ENCODE data around the gene CXCL9.
A peak's percentile ranks its signal among the peaks of the same experiment; 100 is the strongest.
"Not testable (repeated sequence)": the region's sequence is repeated elsewhere in the genome, so short reads cannot be mapped to it uniquely, and the experiment has no call there.

Gene CXCL9

DNA sequence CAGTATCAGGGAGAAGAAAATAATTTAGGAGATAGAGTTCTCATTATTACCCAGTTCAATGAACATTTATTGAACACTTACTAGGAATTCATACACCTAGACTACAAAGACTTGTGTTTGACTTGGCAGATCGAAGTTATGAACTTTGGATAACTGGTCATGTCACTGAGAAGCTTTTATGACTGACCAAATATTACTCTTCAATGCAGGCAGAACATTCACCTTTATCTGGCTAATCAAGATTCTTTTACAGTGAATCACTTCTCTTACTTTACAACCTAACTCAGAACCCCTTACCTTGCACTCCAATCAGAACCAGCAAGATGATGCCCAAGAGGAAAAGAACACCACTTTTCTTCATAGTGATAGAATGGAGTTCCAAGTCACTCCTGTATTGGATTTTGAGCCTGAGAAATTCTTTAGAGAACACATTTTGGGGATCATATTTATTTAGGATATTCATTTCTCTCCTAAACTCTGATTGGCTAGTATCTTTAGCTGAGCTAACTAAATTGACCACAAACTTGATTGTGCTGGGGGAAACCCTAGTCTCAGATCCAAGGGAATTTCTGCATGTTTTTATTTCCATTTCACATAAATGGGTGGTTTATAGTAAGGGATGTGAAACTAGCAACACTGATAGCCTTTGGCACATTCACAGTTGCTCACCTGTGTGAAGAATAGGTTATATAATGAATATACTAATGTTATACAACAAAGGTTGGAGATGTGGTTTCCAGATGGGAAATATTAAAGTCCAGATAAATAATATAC, at the start of gene CXCL9:
Gene CXCL9 (minus strand): TSS at position 421 of the 774 bp plus-strand sequence. CDS start 60 bp downstream, at position 361.
- no peak for DNase-seq

DNA sequence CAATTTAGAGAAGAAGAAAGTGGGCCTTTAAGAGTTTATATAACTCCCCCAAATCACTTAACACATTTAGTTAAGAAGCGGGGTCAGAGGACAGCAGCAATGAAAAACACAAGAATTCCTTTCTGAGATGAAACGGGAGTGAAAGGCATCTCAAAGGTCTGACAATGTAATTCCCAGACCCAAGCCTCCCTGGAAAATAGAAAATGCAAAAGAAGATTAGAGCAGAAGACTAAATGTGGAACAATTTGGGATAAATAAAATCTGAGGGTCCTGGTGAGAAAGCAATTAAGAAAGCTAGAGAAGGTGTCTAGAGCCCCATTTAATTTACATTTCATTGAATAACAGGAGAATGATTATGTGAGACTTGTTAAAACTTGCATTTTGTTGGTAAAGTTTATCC, 48.1 kb upstream of the CXCL9 start:
- no peak for DNase-seq

- no peak for DNase-seq
Observed at GRCh38 chr4:76055016-76055415, 47.7 kb upstream of the CXCL9 start.

- DNase-seq, result no peak
Observed at GRCh38 chr4:76053730-76054129, 46.4 kb upstream of the CXCL9 start.

GRCh38 chr4:76050560-76051050, 43.3 kb upstream of the CXCL9 start:
- DNase-seq, result not testable (repeated sequence)

GRCh38 chr4:76049860-76050416, 42.6 kb upstream of the CXCL9 start:
- not testable (repeated sequence) for DNase-seq

- DNase-seq, result not testable (repeated sequence)
Observed at GRCh38 chr4:76044686-76045085, 37.4 kb upstream of the CXCL9 start.

- not testable (repeated sequence) for DNase-seq
Observed at GRCh38 chr4:76043306-76043705, 36.0 kb upstream of the CXCL9 start.

DNA sequence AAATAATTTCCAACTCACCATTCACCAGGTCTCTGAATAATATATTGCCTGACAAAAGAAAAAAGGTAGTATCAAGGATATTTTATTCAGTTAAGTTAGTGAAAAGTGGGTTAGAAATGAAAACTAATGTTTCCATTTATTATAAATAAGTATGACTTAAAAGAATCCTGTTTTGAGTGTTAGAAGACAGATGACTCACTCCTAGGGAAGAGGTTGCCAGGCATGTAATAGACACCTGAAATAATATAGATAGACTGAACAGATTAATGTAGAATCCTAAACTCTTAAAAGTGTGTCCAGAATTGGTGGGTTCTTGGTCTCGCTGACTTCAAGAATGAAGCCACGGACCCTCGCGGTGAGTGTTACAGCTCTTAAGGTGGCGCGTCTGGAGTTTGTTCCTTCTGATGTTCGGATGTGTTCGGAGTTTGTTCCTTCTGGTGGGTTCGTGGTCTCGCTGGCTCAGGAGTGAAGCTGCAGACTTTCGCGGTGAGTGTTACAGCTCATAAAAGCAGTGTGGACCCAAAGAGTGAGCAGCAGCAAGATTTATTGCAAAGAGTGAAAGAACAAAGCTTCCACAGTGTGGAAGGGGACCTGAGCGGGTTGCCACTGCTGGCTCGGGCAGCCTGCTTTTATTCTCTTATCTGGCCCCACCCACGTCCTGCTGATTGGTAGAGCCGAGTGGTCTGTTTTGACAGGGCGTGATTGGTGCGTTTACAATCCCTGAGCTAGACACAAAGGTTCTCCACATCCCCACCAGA, 35.1 kb upstream of the CXCL9 start:
- DNase-seq, result not testable (repeated sequence)

DNA sequence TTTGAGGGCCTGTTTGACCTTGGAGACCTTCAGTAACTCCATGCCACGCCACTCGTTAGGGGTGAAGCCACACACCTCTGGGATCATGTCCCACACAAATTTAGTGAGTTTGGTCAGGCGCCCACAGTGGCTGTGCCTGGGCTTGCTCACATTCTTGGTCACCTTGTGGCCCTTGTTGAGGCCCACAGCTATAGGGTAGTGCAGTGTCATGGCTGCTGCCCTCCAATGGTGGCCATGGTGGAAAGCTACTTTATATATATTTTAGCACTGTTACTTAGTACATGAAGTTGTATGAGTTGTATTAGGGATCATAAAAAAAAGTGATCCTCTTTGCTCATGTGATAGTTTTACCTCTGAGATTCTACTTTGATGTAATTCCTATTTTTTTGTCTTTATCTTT, 29.5 kb upstream of the CXCL9 start:
- DNase-seq, result no peak

GRCh38 chr4:76035799-76036380, 28.6 kb upstream of the CXCL9 start, which contains the start of gene CXCL11:
TSS of gene CXCL11 (minus strand) at chr4:76036070. CDS start at chr4:76035987, 83 bp downstream.
- DNase-seq, result no peak

DNA sequence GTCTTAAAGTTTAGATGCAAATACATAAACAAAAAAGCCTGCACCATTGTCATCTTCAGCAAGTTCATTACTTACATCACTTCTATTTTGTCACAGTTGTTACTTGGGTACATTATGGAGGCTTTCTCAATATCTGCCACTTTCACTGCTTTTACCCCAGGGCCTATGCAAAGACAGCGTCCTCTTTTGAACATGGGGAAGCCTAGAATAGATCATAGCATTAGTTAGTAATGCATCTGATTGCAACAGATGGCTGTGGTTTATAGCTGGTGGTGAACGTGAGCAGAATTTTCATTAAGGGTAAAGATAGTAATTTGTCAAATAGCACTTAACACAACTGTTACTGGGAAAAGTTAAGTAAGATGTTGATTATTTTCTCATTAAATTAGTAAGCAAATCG, 27.8 kb upstream of the CXCL9 start:
- DNase-seq, result no peak

DNA sequence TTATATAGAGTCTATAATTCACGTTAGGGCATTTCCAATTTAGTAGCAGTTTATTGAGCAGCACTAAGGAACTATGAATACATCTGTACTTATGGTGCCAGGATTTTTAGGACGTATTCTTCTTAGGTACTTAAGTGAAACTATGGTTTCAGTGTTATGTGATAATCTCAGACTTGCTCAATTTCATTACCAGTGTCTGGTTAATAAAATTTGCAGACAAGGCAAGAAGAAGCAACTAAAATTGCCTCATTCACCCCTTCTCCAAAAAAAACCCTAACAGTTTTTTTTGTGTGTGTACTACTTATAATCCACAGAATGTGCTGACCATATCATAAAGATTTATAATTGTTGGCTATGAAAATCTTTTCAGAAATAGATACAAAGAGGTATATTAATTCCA, 22.0 kb upstream of the CXCL9 start:
- DNase-seq, result no peak

DNA sequence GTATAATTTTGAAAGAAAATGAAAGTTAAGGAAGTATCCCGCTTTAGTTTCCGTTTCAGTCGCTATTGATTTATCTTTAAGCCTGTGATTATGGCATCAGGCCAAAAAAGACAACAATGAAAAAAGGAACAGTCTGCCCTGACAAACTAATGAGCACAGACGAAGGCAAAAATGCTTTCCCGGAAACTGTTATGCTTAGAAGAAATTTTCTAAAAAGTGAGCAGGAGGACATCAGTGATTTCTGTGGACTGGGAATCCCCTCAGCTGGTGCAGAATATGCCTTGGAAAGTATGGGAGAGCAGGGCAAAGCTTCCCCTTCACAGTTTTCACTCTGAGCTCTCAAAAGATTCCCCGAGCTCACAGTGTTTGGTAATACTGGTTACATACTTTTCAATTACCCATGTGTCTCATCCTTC, 21.0 kb upstream of the CXCL9 start:
- peak; percentile 6 for DNase-seq

DNA sequence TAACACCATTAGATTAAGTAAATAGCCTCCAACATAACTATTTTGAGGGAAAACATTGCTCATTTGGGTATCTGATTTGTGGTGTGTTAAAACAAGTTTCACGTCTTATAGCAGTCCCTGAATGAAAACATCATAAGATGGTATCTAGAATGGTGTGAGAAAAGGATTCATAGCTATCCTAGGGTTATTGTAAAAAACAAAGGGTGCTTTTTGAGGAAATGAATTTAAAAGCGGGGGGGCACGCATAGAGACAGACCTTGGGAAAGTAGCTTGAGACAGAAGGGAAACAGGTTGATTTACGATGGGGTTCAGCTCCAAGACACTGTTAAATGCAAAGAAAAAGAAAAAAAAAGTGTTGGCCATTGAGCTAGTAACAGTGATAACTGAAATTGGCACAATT, 16.8 kb upstream of the CXCL9 start:
- no peak for DNase-seq

DNA sequence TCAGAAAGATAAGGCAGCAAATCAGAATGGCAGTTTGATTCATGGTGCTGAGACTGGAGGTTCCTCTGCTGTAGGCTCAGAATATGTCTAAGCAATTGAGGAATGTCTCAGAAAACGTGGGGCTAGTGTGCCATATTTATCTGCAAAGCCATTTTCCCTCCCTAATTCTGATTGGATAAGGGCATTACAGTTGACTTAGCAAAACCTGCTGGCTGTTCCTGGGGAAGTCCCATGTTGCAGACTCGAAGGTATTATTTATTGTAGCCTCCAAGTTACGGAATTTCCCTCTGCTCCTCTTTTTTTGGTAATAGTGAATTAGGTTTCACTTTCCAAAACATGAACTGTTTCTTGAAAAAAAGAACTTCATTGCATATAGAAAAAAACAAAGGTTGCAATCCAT, 16.1 kb upstream of the CXCL9 start, which contains the start of gene CXCL10:
Gene CXCL10 (minus strand): TSS at position 109 of the 400 bp plus-strand sequence. CDS start 66 bp downstream, at position 43.
- DNase-seq, result no peak

DNA sequence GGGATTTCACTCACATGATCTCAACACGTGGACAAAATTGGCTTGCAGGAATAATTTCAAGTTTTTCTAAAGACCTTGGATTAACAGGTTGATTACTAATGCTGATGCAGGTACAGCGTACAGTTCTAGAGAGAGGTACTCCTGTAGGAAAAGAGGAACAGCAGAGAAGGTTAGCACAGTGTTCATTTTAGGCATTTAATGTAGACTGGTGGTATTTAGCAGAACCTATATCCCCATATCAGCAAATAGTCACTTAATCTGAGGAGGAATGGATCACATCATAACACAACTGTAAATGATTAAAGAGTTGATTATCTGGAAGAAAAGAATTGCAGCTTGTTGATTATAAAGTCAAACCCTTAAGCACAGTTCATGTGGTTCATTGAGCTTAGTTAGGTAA, 15.4 kb upstream of the CXCL9 start:
- DNase-seq, result no peak

DNA sequence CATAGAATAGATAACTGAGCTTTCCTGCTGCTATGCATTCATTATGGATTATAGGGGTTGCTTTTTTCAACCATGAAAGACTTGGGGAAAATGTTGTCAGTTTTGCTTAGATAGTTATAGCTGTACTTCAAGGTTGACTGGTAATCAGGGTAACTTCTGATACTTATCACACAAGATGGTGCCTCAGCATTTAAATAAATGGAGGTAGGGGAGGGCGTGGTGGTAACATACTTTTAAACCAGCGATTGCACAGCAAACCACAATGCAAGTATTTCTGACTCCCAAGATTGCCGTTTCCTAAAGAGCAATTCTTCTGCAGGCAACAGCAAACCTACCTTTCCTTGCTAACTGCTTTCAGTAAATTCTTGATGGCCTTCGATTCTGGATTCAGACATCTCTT, 14.7 kb upstream of the CXCL9 start:
- no peak for DNase-seq

- DNase-seq, result no peak
Observed at GRCh38 chr4:76017056-76017686, 9.9 kb upstream of the CXCL9 start.

DNA sequence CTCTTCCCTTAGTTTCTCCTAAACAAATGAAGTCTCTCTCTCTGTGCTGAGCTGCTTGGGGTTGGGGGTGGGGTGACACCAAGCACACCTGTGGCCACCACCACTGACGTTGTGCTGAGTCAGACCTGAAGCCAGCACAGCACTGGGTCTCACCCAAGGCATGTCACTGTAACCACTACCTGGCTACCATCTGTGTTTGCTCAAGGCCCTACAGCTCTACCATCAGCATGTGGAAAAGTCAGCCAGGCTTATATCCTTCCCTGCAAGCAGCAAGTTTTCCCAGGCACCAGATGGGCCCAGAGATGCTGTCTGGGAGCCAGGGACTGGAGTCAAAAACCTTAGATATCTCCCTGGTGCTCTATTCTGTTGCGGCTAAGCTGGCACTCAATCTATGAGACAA, 9.1 kb upstream of the CXCL9 start:
- peak; percentile 56 for DNase-seq

- DNase-seq, result no peak
Observed at GRCh38 chr4:76013540-76013939, 6.2 kb upstream of the CXCL9 start.

DNA sequence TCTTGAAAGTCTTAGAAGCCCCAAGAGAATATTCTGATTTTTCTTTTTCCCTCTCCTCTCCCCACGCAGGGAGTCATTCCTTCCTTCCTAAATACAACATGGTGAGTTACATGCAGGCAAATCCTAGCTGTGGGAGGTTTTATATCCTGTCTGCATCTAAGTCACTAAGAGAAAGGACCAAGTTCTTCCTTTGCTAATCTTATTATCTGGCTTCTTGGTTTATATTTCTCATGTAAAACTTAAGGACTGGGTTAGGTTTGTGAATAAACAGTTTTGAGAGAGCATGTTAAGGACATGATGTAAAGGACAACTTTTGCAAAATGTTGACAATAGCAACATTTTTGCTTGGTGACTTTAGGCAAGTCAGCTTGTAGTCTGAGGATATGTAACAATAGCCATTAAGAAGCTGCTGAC, 5.1 kb upstream of the CXCL9 start:
- DNase-seq, result no peak
